ENCODE measurements around the gene CPNE4.
"Not testable (repeated sequence)": the region's sequence is repeated elsewhere in the genome, so short reads cannot be mapped to it uniquely, and the experiment has no call there.

The CPNE4 gene

DNA sequence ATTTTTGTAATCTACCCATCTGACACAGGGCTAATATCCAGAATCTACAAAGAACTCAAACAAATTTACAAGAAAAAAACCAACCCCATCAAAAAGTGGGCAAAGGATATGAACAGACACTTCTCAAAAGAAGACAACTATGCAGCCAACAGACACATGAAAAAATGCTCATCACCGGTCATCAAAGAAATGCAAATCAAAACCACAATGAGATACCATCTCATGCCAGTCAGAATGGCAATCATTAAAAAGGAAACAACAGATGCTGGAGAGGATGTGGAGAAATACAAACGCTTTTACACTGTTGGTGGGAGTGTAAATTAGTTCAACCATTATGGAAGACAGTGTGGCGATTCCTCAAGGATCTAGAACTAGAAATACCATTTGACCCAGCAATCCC lies 548.3 kb downstream of the CPNE4 start:
- WGBS, 2 experiments (ENCODE audit: insufficient coverage in 2 of 2) = 100% methylated on average over 1 of the region's 3 CpGs; no CpG with 5 or more reads in 1 of the 2 experiments
- H3K4me3 ChIP-seq (ENCODE audit: extremely low read depth, insufficient read depth, low read length, poor library complexity, severe bottlenecking); H3K27ac ChIP-seq (ENCODE audit: low read depth, low read length, severe bottlenecking); H3K4me1 ChIP-seq (ENCODE audit: control insufficient read depth, insufficient read depth, low read length, poor library complexity, severe bottlenecking); H3K9me3 ChIP-seq (ENCODE audit: control insufficient read depth, low read length): not testable (repeated sequence)
- peaks cover 62% of the 10 kb centered on the region for H3K36me3 ChIP-seq (ENCODE audit: control insufficient read depth, insufficient read depth, low read length)

DNA sequence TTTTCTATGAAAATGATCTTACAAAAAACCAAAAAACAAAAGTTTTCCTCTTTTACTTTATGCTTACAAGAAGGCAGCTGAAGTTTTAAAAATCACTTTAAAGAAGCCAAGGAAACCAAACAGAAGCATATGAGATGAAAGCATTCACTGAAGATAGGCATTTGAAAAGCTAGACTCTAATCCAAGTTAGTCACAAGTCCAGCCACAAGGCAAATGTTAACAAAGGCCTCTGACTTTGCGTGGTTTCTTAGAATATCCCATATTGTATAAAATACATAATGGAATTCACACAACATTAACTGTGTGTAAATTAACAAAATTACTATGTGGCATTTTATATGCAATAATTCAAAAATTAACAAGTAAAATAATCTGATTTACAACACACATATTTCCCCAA lies 549.7 kb downstream of the CPNE4 start:
- peaks cover 60% of the 10 kb centered on the region for H3K36me3 ChIP-seq (ENCODE audit: control insufficient read depth, insufficient read depth, low read length)
- no CpG with 5 or more reads among the region's 1 CpG for WGBS, 2 experiments (ENCODE audit: insufficient coverage in 2 of 2)

DNA sequence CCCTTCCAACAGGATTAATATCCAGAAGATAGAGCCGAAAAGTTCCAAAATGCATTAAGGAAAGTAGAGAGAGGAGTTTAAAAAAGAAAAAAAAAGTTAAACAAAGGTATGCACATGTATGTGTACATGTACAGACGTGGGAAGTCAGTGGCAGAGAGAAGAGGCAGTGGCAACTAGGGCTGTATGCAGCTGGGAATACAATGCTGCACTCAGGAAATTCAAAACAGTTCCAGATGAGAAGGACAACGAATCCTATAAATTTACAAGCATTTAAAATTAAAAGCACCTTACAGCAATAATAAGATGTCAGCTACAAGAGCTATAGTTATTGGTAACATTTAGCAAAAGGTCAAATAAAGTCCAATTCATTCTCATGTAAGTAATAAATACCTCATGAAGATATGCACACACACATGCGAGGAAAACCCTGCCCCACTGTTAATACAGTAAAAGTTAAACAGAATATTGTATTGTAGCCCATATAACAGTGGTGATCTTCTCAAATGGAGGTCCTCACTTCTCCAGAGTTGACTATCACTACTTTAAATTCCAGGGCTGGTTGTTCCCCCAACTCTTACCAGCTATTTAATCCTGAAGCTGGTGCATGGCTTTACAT lies 550.2 kb downstream of the CPNE4 start:
- Histone ChIP-seq H3K4me1 (ENCODE audit: control insufficient read depth, insufficient read depth, low read length, poor library complexity, severe bottlenecking) (no peaks in the 10 kb centered on the region), H3K27ac (ENCODE audit: low read depth, low read length, severe bottlenecking) (no peak overlapping the region), H3K36me3 (ENCODE audit: control insufficient read depth, insufficient read depth, low read length) (peaks cover 59% of the 10 kb centered on the region), H3K4me3 (ENCODE audit: extremely low read depth, insufficient read depth, low read length, poor library complexity, severe bottlenecking) (no peak overlapping the region), H3K9me3 (ENCODE audit: control insufficient read depth, low read length) (no peaks in the 10 kb centered on the region)
- 75 to 100% methylated on average over 1 to 2 of the region's 4 CpGs for WGBS, 2 experiments (ENCODE audit: insufficient coverage in 2 of 2)

More for the DNA sequence above, 549.7 kb downstream of the CPNE4 start:
- H3K9me3 ChIP-seq (ENCODE audit: control insufficient read depth, low read length) = no peaks in the 10 kb centered on the region
- no peaks in the 10 kb centered on the region for H3K4me1 ChIP-seq (ENCODE audit: control insufficient read depth, insufficient read depth, low read length, poor library complexity, severe bottlenecking)
- no peak overlapping the region for H3K27ac ChIP-seq (ENCODE audit: low read depth, low read length, severe bottlenecking)
- H3K4me3 ChIP-seq (ENCODE audit: extremely low read depth, insufficient read depth, low read length, poor library complexity, severe bottlenecking) = no peak overlapping the region
